Measurements from ENCODE around the gene TVP23C. TPM values are rescaled to one million over a fixed set of nuclear protein-coding genes. Genes with fewer than 3 reads are reported as not detected.

Gene TVP23C
- total and polyA plus RNA-seq, 2 of the 8 experiments (the other 6 are each of a cell fraction or from before 2014, with no cell fraction given) = 2.9 to 9.6 TPM

DNA sequence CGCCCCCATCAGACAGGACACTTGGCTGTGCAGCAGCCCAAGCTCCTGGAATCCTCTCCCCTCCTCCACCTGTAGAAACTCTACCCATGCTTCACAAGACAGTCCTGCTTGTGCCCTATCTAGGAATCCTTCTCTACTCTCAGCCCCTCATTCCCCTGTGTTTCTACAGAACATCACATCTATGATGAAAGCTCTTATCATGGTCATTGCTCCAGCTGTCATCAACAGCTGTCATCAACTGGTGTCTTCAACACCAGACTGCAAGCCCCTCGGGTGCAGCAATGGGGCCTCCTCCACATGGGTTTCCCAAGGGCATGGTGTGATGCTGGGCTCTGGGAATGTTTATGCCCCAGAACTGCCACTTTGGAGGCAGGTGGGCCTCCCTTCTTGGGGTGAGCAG is 74.7 kb downstream of the TVP23C start (continued):
- TF ChIP-seq, protein P1, sequence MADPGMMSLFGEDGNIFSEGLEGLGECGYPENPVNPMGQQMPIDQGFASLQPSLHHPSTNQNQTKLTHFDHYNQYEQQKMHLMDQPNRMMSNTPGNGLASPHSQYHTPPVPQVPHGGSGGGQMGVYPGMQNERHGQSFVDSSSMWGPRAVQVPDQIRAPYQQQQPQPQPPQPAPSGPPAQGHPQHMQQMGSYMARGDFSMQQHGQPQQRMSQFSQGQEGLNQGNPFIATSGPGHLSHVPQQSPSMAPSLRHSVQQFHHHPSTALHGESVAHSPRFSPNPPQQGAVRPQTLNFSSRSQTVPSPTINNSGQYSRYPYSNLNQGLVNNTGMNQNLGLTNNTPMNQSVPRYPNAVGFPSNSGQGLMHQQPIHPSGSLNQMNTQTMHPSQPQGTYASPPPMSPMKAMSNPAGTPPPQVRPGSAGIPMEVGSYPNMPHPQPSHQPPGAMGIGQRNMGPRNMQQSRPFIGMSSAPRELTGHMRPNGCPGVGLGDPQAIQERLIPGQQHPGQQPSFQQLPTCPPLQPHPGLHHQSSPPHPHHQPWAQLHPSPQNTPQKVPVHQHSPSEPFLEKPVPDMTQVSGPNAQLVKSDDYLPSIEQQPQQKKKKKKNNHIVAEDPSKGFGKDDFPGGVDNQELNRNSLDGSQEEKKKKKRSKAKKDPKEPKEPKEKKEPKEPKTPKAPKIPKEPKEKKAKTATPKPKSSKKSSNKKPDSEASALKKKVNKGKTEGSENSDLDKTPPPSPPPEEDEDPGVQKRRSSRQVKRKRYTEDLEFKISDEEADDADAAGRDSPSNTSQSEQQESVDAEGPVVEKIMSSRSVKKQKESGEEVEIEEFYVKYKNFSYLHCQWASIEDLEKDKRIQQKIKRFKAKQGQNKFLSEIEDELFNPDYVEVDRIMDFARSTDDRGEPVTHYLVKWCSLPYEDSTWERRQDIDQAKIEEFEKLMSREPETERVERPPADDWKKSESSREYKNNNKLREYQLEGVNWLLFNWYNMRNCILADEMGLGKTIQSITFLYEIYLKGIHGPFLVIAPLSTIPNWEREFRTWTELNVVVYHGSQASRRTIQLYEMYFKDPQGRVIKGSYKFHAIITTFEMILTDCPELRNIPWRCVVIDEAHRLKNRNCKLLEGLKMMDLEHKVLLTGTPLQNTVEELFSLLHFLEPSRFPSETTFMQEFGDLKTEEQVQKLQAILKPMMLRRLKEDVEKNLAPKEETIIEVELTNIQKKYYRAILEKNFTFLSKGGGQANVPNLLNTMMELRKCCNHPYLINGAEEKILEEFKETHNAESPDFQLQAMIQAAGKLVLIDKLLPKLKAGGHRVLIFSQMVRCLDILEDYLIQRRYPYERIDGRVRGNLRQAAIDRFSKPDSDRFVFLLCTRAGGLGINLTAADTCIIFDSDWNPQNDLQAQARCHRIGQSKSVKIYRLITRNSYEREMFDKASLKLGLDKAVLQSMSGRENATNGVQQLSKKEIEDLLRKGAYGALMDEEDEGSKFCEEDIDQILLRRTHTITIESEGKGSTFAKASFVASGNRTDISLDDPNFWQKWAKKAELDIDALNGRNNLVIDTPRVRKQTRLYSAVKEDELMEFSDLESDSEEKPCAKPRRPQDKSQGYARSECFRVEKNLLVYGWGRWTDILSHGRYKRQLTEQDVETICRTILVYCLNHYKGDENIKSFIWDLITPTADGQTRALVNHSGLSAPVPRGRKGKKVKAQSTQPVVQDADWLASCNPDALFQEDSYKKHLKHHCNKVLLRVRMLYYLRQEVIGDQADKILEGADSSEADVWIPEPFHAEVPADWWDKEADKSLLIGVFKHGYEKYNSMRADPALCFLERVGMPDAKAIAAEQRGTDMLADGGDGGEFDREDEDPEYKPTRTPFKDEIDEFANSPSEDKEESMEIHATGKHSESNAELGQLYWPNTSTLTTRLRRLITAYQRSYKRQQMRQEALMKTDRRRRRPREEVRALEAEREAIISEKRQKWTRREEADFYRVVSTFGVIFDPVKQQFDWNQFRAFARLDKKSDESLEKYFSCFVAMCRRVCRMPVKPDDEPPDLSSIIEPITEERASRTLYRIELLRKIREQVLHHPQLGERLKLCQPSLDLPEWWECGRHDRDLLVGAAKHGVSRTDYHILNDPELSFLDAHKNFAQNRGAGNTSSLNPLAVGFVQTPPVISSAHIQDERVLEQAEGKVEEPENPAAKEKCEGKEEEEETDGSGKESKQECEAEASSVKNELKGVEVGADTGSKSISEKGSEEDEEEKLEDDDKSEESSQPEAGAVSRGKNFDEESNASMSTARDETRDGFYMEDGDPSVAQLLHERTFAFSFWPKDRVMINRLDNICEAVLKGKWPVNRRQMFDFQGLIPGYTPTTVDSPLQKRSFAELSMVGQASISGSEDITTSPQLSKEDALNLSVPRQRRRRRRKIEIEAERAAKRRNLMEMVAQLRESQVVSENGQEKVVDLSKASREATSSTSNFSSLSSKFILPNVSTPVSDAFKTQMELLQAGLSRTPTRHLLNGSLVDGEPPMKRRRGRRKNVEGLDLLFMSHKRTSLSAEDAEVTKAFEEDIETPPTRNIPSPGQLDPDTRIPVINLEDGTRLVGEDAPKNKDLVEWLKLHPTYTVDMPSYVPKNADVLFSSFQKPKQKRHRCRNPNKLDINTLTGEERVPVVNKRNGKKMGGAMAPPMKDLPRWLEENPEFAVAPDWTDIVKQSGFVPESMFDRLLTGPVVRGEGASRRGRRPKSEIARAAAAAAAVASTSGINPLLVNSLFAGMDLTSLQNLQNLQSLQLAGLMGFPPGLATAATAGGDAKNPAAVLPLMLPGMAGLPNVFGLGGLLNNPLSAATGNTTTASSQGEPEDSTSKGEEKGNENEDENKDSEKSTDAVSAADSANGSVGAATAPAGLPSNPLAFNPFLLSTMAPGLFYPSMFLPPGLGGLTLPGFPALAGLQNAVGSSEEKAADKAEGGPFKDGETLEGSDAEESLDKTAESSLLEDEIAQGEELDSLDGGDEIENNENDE (IDR thresholded peaks at IDR 0.05; ENCODE audit: insufficient replicate concordance, low read length) = no peak
- TF ChIP-seq RXRA (IDR thresholded peaks at IDR 0.05; ENCODE audit: insufficient read depth, low read depth, low read length) = no peak
- no peak for TF ChIP-seq RAD21 (IDR thresholded peaks at IDR 0.05 in 1 of 2, conservative IDR thresholded peaks at IDR 0.05 in 1 of 2; ENCODE audit: low read depth in 2 of 2, low read length in 2 of 2)
- no peak for TF ChIP-seq RNF2 (IDR thresholded peaks at IDR 0.05; ENCODE audit: borderline replicate concordance, low read depth, low read length, missing control alignments, poor library complexity, severe bottlenecking)
- no peak for TF ChIP-seq CHD2 (IDR thresholded peaks at IDR 0.05; ENCODE audit: low read length)
- TF ChIP-seq, protein P2, sequence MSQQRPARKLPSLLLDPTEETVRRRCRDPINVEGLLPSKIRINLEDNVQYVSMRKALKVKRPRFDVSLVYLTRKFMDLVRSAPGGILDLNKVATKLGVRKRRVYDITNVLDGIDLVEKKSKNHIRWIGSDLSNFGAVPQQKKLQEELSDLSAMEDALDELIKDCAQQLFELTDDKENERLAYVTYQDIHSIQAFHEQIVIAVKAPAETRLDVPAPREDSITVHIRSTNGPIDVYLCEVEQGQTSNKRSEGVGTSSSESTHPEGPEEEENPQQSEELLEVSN (IDR thresholded peaks at IDR 0.05) = no peak
- TF ChIP-seq, protein P3, sequence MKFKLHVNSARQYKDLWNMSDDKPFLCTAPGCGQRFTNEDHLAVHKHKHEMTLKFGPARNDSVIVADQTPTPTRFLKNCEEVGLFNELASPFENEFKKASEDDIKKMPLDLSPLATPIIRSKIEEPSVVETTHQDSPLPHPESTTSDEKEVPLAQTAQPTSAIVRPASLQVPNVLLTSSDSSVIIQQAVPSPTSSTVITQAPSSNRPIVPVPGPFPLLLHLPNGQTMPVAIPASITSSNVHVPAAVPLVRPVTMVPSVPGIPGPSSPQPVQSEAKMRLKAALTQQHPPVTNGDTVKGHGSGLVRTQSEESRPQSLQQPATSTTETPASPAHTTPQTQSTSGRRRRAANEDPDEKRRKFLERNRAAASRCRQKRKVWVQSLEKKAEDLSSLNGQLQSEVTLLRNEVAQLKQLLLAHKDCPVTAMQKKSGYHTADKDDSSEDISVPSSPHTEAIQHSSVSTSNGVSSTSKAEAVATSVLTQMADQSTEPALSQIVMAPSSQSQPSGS (IDR thresholded peaks at IDR 0.05; ENCODE audit: low read length) = no peak
